Measurements from ENCODE around the gene NRIP1. TPM values are rescaled to one million over a fixed set of nuclear protein-coding genes. Genes with fewer than 3 reads are reported as not detected.

NRIP1 gene
- total and polyA plus RNA-seq, 8 donors = 22.6 to 30.5 (median 27.6) TPM

DNA sequence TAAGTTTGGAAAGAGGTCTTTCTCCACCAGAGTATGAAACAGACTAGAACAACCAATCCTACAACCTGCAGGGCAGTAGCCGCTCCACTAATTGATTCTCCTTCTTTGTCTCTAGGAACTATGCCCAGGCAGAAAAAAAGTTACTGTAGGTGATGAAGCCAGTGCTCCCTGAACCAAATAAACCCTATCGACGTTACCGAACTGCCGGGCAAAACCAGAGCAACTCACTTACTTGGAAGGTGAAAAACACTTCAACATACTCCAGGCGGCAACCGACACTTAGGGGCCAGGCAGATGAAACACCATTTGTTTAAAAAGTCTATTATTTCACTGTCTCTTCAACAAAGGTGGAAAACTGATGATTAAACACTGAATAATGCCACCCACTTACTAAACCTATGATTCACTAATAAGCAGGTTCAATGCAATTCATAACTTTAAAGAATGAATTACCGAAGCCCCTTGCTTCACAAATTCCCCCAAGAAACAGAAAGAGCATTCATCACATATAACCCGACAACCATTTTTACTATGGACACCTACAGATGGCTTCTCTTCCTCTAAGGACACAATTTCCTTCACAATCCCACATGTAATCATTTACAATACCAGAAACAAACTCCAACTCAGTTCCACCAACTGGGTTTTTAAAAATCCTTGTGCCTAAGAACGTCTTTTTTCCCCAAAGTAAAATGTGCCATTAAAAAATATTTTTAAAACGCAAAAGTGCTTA, 1.6 kb downstream of the NRIP1 start:
- H3K4me1 ChIP-seq = peaks cover 16 to 61% of the 10 kb centered on the region in 2 donors
- intact Hi-C loops (cut with DNase I) = no loop called here
- peak overlapping the region; percentile 96 to 97 for H3K27ac ChIP-seq
- DNase-seq (no peak), ATAC-seq (no peak)
- TF ChIP-seq CTCF (IDR thresholded peaks at IDR 0.05) = no peak
- peak overlapping the region; percentile 82 to 84 for H3K4me3 ChIP-seq
- no peaks in the 10 kb centered on the region for H3K9me3 ChIP-seq
- H3K27me3 ChIP-seq = no peaks in the 10 kb centered on the region
- H3K36me3 ChIP-seq = no peaks in the 10 kb centered on the region

GRCh38 chr21:15062606-15062965, 2.2 kb downstream of the NRIP1 start:
- H3K9me3 ChIP-seq = no peaks in the 10 kb centered on the region
- peaks cover 22 to 67% of the 10 kb centered on the region in 2 donors for H3K4me1 ChIP-seq
- H3K4me3 ChIP-seq = peak overlapping the region; percentile 82 to 84
- no peak overlapping the region for H3K27ac ChIP-seq
- H3K36me3 ChIP-seq = no peaks in the 10 kb centered on the region
- ATAC-seq (no peak), DNase-seq (no peak)
- TF ChIP-seq CTCF (IDR thresholded peaks at IDR 0.05) = peak in 1 of 2 donors; percentile 13
- H3K27me3 ChIP-seq = no peaks in the 10 kb centered on the region
- intact Hi-C loops (cut with DNase I) = no loop called here

GRCh38 chr21:15061747-15062605, 2.8 kb downstream of the NRIP1 start:
- ATAC-seq (no peak), DNase-seq (no peak)
- TF ChIP-seq CTCF (IDR thresholded peaks at IDR 0.05) = no peak
- no peaks in the 10 kb centered on the region for H3K9me3 ChIP-seq
- peak overlapping the region in 1 of 2 donors; percentile 84 for H3K4me3 ChIP-seq
- intact Hi-C loops (cut with DNase I) = no loop called here
- no peaks in the 10 kb centered on the region for H3K27me3 ChIP-seq
- H3K4me1 ChIP-seq = peaks cover 26 to 73% of the 10 kb centered on the region in 2 donors
- H3K36me3 ChIP-seq = no peaks in the 10 kb centered on the region
- peak overlapping the region in 1 of 2 donors; percentile 39 for H3K27ac ChIP-seq

- TF ChIP-seq CTCF (IDR thresholded peaks at IDR 0.05) = no peak
- H3K9me3 ChIP-seq = no peaks in the 10 kb centered on the region
- H3K4me3 ChIP-seq = no peak overlapping the region
- H3K27ac ChIP-seq = peak overlapping the region in 1 of 2 donors; percentile 39
- no peaks in the 10 kb centered on the region for H3K27me3 ChIP-seq
- H3K36me3 ChIP-seq = no peaks in the 10 kb centered on the region
- DNase-seq = no peak
- peaks cover 26 to 76% of the 10 kb centered on the region in 2 donors for H3K4me1 ChIP-seq
- ATAC-seq = no peak
- intact Hi-C loops (cut with DNase I) = no loop called here
Observed at GRCh38 chr21:15061279-15061678, 3.5 kb downstream of the NRIP1 start.

GRCh38 chr21:15060543-15061175, 4.1 kb downstream of the NRIP1 start:
- intact Hi-C loops (cut with DNase I) = no loop called here

More at GRCh38 chr21:15060543-15061175, 4.1 kb downstream of the NRIP1 start:
- ATAC-seq (no peak), DNase-seq (no peak)
- Histone ChIP-seq H3K36me3 (no peaks in the 10 kb centered on the region), H3K9me3 (no peaks in the 10 kb centered on the region), H3K27ac (peak overlapping the region in 1 of 2 donors; percentile 39), H3K27me3 (no peaks in the 10 kb centered on the region), H3K4me1 (peaks cover 26 to 80% of the 10 kb centered on the region in 2 donors), H3K4me3 (no peak overlapping the region)
- no peak for TF ChIP-seq CTCF (IDR thresholded peaks at IDR 0.05)
